HL-60 (cell line): Measurements from ENCODE around the gene SP3.

ENCODE experiments used
- REST ChIP-seq: IDR thresholded peaks from 2 replicates; pipeline ENCODE4 v1.6.1; 2012; ENCODE audit warnings: low read depth; ENCODE audit not compliant: insufficient replicate concordance
- TF ChIP-seq, protein P1 (sequence below): IDR thresholded peaks from one replicate; pipeline ENCODE4 v1.5.1; 2011; ENCODE audit warnings: low read length, control low read depth, inconsistent platforms; ENCODE audit not compliant: insufficient read depth

GRCh38 chr2:173957517-173957916 is 7.7 kb downstream of the SP3 start:
- TF ChIP-seq, protein P1, sequence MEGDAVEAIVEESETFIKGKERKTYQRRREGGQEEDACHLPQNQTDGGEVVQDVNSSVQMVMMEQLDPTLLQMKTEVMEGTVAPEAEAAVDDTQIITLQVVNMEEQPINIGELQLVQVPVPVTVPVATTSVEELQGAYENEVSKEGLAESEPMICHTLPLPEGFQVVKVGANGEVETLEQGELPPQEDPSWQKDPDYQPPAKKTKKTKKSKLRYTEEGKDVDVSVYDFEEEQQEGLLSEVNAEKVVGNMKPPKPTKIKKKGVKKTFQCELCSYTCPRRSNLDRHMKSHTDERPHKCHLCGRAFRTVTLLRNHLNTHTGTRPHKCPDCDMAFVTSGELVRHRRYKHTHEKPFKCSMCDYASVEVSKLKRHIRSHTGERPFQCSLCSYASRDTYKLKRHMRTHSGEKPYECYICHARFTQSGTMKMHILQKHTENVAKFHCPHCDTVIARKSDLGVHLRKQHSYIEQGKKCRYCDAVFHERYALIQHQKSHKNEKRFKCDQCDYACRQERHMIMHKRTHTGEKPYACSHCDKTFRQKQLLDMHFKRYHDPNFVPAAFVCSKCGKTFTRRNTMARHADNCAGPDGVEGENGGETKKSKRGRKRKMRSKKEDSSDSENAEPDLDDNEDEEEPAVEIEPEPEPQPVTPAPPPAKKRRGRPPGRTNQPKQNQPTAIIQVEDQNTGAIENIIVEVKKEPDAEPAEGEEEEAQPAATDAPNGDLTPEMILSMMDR, result no peak
- TF ChIP-seq REST, result no peak
